GM21526 (cell line): ENCODE results near the gene TBX21.

Experiments
- ATAC-seq: cut with Tn5 transposase; IDR thresholded peaks from one replicate; pipeline ENCODE4 v1.9.1; 2021; ENCODE audit warnings: moderate library complexity; ENCODE audit not compliant: unreplicated experiment, low FRiP score

TBX21 gene

GRCh38 chr17:47712330-47713023 is 20.6 kb upstream of the TBX21 start:
- ATAC-seq, result no peak

GRCh38 chr17:47713980-47714700 is 18.9 kb upstream of the TBX21 start:
- no peak for ATAC-seq

GRCh38 chr17:47714773-47715396 is 18.2 kb upstream of the TBX21 start:
- no peak for ATAC-seq

- ATAC-seq, result no peak
These were observed 17.2 kb upstream of the TBX21 start for GRCh38 chr17:47715669-47716325.

GRCh38 chr17:47716375-47716774 is 16.7 kb upstream of the TBX21 start:
- no peak for ATAC-seq

- no peak for ATAC-seq
These were observed 15.8 kb upstream of the TBX21 start for GRCh38 chr17:47717261-47717697.

- ATAC-seq, result no peak
These were observed 14.9 kb upstream of the TBX21 start for GRCh38 chr17:47717979-47718621.

GRCh38 chr17:47718634-47719405 is 14.2 kb upstream of the TBX21 start:
- no peak for ATAC-seq

- ATAC-seq, result no peak
These were observed 13.5 kb upstream of the TBX21 start for GRCh38 chr17:47719411-47720152.

GRCh38 chr17:47720196-47720595 is 12.8 kb upstream of the TBX21 start:
- ATAC-seq, result no peak

GRCh38 chr17:47720754-47721533 is 12.1 kb upstream of the TBX21 start:
- ATAC-seq, result no peak

GRCh38 chr17:47721725-47722124 is 11.3 kb upstream of the TBX21 start:
- ATAC-seq, result no peak

GRCh38 chr17:47724705-47725104 is 8.3 kb upstream of the TBX21 start:
- ATAC-seq, result no peak

GRCh38 chr17:47725446-47726111 is 7.5 kb upstream of the TBX21 start:
- ATAC-seq, result no peak

- no peak for ATAC-seq
These were observed 6.0 kb upstream of the TBX21 start for GRCh38 chr17:47726796-47727703.

GRCh38 chr17:47727704-47728036 is 5.4 kb upstream of the TBX21 start:
- no peak for ATAC-seq
